ENCODE measurements around the gene SARDH. TPM values are rescaled to one million over a fixed set of nuclear protein-coding genes. Genes with fewer than 3 reads are reported as not detected.
A peak's percentile ranks its signal among the peaks of the same experiment; 100 is the strongest.

The SARDH gene
- total and polyA plus RNA-seq, 8 donors, result 3.9 to 13.9 (median 9.9) TPM

DNA sequence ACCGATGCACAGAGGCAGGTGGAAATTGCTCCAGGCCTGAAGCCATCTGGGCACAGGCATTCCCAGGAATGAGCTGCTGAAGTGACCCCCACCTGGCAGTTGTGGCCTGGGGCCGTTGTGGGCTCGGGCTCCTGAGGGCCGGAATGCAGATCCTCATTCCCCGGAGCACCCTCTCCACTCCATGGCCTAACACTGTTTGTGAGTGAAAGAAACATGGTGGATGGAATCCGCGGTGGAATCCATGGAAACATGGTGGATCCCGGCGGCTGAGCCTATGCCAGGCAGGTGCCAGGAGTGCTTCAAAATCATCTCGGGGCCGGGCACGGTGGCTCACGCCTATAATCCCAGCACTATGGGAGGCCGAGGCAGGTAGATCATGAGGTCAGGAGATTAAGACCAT, 3.6 kb upstream of the SARDH start:
- H3K36me3 ChIP-seq, result no peaks in the 10 kb centered on the region
- intact Hi-C loops (cut with DNase I), result no loop called here
- H3K27me3 ChIP-seq, result no peaks in the 10 kb centered on the region
- H3K27ac ChIP-seq, result no peak overlapping the region
- peaks cover 0 to 13% of the 10 kb centered on the region in 2 donors for H3K4me1 ChIP-seq
- ATAC-seq (no peak), DNase-seq (no peak)
- H3K4me3 ChIP-seq, result no peak overlapping the region
- TF ChIP-seq, protein P1, sequence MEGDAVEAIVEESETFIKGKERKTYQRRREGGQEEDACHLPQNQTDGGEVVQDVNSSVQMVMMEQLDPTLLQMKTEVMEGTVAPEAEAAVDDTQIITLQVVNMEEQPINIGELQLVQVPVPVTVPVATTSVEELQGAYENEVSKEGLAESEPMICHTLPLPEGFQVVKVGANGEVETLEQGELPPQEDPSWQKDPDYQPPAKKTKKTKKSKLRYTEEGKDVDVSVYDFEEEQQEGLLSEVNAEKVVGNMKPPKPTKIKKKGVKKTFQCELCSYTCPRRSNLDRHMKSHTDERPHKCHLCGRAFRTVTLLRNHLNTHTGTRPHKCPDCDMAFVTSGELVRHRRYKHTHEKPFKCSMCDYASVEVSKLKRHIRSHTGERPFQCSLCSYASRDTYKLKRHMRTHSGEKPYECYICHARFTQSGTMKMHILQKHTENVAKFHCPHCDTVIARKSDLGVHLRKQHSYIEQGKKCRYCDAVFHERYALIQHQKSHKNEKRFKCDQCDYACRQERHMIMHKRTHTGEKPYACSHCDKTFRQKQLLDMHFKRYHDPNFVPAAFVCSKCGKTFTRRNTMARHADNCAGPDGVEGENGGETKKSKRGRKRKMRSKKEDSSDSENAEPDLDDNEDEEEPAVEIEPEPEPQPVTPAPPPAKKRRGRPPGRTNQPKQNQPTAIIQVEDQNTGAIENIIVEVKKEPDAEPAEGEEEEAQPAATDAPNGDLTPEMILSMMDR (IDR thresholded peaks at IDR 0.05), result no peak
- H3K9me3 ChIP-seq, result no peaks in the 10 kb centered on the region

DNA sequence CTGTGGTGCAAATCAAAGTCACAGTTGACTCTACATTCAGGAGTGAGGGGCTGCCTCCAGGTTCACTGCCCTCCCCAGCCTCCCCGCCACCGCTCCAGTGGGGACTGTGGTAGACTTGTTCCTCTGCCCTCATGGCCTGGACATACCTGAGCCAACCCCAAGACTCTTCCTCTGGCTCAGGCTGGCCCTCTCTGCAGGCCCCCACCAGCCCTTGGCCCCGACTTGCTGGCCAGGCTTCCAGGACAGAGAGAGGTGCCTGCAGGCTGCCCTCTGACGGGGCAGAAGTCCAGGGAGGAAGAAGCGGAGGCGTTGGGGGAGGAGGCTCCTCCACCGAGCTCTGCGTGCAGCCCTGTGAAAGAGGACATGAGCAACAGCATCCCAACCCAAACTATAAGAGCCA, 2.8 kb upstream of the SARDH start:
- DNase-seq, result no peak
- no peak overlapping the region for H3K27ac ChIP-seq
- peaks cover 0 to 13% of the 10 kb centered on the region in 2 donors for H3K4me1 ChIP-seq
- intact Hi-C loops (cut with DNase I), result no loop called here
- no peaks in the 10 kb centered on the region for H3K36me3 ChIP-seq
- TF ChIP-seq, protein P1 (IDR thresholded peaks at IDR 0.05), result no peak
- ATAC-seq, result no peak
- no peak overlapping the region for H3K4me3 ChIP-seq
- H3K9me3 ChIP-seq, result no peaks in the 10 kb centered on the region
- no peaks in the 10 kb centered on the region for H3K27me3 ChIP-seq

DNA sequence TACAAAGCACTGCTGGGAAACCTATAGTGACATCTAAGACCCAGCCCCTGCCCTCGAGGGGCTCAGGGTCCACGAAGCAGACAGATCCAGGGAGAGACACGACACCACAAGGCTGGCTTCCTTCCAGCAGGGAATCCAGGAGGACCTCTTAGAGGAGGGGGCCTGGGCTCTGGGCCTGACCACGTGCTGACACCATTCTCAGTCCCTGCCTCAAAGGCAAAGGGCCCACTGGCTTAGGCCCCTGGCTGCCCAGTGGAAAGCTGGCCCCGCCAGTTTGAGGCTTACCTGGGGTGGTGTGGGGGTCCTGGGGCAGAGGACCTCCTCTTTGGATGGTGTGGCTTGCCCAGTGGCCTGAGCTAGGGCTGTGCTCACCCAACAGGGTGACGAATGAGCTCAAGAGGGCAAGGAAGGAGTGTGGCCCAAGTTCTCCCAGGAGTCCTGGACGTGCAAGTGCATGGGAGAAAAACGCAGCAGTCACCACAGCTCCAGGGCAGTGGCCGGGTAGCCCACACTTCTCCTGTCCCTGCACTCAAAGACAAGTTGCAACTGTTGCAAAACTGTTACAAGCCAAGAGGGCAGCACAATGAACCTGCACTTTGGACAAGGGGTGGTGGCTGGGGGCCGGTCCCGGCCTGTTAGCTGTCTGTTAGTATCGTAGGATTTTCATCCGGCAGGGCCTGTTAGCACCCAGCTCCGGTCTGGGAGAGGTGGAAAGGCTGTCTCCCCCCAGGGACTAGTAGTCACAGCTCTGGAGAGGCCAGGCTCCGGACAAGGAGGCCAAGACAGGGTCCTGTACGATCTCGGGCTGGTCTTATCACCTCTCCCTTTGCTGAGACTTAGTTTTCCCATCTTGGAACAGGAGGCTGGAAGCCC, 1.5 kb upstream of the SARDH start:
- Histone ChIP-seq H3K4me1 (peaks cover 0 to 13% of the 10 kb centered on the region in 2 donors), H3K27ac (no peak overlapping the region), H3K27me3 (peaks cover 0 to 5% of the 10 kb centered on the region in 2 donors), H3K9me3 (no peaks in the 10 kb centered on the region), H3K4me3 (no peak overlapping the region), H3K36me3 (no peaks in the 10 kb centered on the region)
- TF ChIP-seq, protein P1 (IDR thresholded peaks at IDR 0.05), result no peak
- no peak for ATAC-seq
- intact Hi-C loops (cut with DNase I), result no loop called here
- peak in 1 of 4 donors; percentile 67 for DNase-seq

DNA sequence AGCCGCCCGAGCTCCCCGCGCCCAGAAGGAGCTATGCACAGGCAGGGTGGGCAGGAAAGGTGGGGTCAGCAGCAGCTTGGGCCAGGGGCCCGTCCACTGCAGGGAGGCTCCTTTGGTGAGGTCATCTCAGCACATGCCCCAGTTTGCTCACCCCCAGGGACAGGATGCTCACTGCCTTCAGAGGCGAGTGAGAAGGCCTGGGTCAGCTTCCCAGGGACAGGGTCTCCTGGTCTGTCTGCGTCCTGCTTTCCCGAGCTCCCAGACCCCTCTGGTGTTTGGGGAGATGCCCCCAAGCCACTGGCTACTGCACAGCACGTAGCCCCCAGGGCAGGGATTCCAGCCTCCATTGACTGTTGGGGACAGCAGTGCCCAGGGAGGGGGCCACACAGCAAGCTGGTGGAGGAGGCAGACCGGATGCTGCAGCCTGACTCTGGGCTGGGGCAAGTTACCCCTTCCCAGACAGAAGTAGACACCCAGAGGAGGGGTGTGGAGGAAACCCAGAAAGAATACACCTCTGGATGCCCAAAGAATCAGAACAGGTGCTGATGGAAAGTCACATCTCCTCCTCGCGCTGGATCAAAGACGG, 581 bp upstream of the SARDH start:
- TF ChIP-seq, protein P1 (IDR thresholded peaks at IDR 0.05), result no peak
- intact Hi-C loops (cut with DNase I), result no loop called here
- Histone ChIP-seq H3K36me3 (no peaks in the 10 kb centered on the region), H3K4me3 (peak overlapping the region in 1 of 2 donors; percentile 42), H3K27me3 (peaks cover 0 to 8% of the 10 kb centered on the region in 2 donors), H3K27ac (no peak overlapping the region), H3K4me1 (peaks cover 0 to 13% of the 10 kb centered on the region in 2 donors), H3K9me3 (no peaks in the 10 kb centered on the region)
- ATAC-seq (no peak), DNase-seq (peak in 1 of 4 donors; percentile 71)

DNA sequence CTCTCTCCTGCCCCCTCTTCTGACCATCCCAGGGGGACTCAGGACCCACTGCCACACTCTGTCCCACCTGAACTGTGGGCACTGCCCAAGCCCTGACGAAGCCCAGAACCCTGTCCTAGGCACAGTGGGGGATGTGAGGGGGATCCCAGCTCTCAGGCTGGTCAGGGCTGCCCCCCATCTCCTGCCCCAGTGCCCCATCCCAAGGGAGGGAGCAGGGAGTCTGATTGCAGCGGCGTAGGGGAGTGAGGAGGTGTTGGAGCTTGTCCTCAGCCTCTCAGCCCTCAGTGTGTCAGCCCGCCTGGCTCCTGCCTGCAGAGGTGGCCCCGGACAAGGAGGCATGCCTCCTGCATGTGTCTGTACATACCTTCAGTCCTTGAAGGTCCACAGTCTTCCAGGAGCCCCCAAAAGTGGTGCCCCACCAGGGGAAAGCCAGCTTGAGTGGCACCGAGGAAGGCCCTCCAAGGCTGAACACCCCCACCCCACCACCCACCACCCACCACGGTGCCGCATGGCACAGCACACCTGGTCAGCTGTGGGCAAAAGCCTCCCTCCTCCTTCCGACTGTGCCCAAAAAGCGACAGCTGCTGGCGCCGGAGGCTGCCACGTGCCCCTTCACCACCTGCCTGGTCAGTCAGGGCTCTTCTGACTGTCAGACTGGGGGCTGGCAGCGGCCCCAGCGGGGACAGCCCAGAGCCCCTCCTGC, 930 bp downstream of the SARDH start:
- ATAC-seq (no peak), DNase-seq (peak in 1 of 4 donors; percentile 65)
- Histone ChIP-seq H3K36me3 (no peaks in the 10 kb centered on the region), H3K27me3 (peaks cover 0 to 8% of the 10 kb centered on the region in 2 donors), H3K9me3 (no peaks in the 10 kb centered on the region), H3K27ac (no peak overlapping the region), H3K4me3 (peak overlapping the region; percentile 21 to 42), H3K4me1 (peaks cover 0 to 13% of the 10 kb centered on the region in 2 donors)
- intact Hi-C loops (cut with DNase I), result no loop called here
- TF ChIP-seq, protein P1 (IDR thresholded peaks at IDR 0.05), result no peak
